ENCODE measurements around the gene CPM. TPM values are rescaled to one million over a fixed set of nuclear protein-coding genes. Genes with fewer than 3 reads are reported as not detected.

CPM gene
- total and polyA plus RNA-seq, 4 donors: 14.2 to 65.0 (median 24.0) TPM

GRCh38 chr12:68905733-68906132, 27.2 kb downstream of the CPM start:
- TF ChIP-seq FOXA1 (IDR thresholded peaks at IDR 0.05) (no peak), HNF4A (conservative IDR thresholded peaks at IDR 0.05) (no peak), JUND (IDR thresholded peaks at IDR 0.05) (no peak), HNF4G (IDR thresholded peaks at IDR 0.05) (no peak), GABPA (IDR thresholded peaks at IDR 0.05 in 1 of 2, conservative IDR thresholded peaks at IDR 0.05 in 1 of 2) (no peak), REST (IDR thresholded peaks at IDR 0.05) (no peak), TAF1 (conservative IDR thresholded peaks at IDR 0.05) (no peak)
- TF ChIP-seq, protein P1, sequence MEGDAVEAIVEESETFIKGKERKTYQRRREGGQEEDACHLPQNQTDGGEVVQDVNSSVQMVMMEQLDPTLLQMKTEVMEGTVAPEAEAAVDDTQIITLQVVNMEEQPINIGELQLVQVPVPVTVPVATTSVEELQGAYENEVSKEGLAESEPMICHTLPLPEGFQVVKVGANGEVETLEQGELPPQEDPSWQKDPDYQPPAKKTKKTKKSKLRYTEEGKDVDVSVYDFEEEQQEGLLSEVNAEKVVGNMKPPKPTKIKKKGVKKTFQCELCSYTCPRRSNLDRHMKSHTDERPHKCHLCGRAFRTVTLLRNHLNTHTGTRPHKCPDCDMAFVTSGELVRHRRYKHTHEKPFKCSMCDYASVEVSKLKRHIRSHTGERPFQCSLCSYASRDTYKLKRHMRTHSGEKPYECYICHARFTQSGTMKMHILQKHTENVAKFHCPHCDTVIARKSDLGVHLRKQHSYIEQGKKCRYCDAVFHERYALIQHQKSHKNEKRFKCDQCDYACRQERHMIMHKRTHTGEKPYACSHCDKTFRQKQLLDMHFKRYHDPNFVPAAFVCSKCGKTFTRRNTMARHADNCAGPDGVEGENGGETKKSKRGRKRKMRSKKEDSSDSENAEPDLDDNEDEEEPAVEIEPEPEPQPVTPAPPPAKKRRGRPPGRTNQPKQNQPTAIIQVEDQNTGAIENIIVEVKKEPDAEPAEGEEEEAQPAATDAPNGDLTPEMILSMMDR (IDR thresholded peaks at IDR 0.05; ENCODE audit: low read depth, low read length, missing input control): no peak
- TF ChIP-seq, protein P2, sequence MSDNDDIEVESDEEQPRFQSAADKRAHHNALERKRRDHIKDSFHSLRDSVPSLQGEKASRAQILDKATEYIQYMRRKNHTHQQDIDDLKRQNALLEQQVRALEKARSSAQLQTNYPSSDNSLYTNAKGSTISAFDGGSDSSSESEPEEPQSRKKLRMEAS (IDR thresholded peaks at IDR 0.05): no peak
- Histone ChIP-seq H3K27me3 (ENCODE audit: control insufficient read depth in 4 of 4, insufficient read depth in 4 of 4, low read length in 3 of 4) (no peaks in the 10 kb centered on the region), H3K27ac (ENCODE audit: low read depth in 1 of 2, low read length in 2 of 2) (no peak overlapping the region), H3K9me3 (ENCODE audit: control insufficient read depth in 4 of 4, low read length in 3 of 4) (no peaks in the 10 kb centered on the region), H3K36me3 (ENCODE audit: control insufficient read depth in 4 of 4, insufficient read depth in 3 of 4, low read depth in 1 of 4, low read length in 3 of 4) (no peaks in the 10 kb centered on the region), H3K4me3 (ENCODE audit: low read depth in 1 of 3, low read length in 3 of 3) (no peak overlapping the region), H3K4me1 (ENCODE audit: control insufficient read depth in 4 of 4, insufficient read depth in 4 of 4, low read length in 3 of 4) (peaks cover 0 to 11% (median 1%) of the 10 kb centered on the region in 4 donors), H3K9ac (ENCODE audit: low read depth in 1 of 2, low read length in 2 of 2) (no peak overlapping the region)
- DNase-seq (ENCODE audit: low spot score): no peak
- 97% methylated on average over 4 of the region's 4 CpGs for WGBS

- WGBS: 89% methylated on average over 4 of the region's 4 CpGs
- no peak overlapping the region for H3K27ac ChIP-seq (ENCODE audit: low read depth in 1 of 2, low read length in 2 of 2)
These were observed 28.5 kb downstream of the CPM start for GRCh38 chr12:68904351-68904962.

More at GRCh38 chr12:68904351-68904962, 28.5 kb downstream of the CPM start:
- H3K4me1 ChIP-seq (ENCODE audit: control insufficient read depth in 4 of 4, insufficient read depth in 4 of 4, low read length in 3 of 4): peaks cover 0 to 23% (median 5%) of the 10 kb centered on the region in 4 donors
- no peaks in the 10 kb centered on the region for H3K9me3 ChIP-seq (ENCODE audit: control insufficient read depth in 4 of 4, low read length in 3 of 4)
- H3K36me3 ChIP-seq (ENCODE audit: control insufficient read depth in 4 of 4, insufficient read depth in 3 of 4, low read depth in 1 of 4, low read length in 3 of 4): no peaks in the 10 kb centered on the region
- TF ChIP-seq HNF4G (IDR thresholded peaks at IDR 0.05): no peak
- TF ChIP-seq SP1 (IDR thresholded peaks at IDR 0.05): no peak
- TF ChIP-seq, protein P3, sequence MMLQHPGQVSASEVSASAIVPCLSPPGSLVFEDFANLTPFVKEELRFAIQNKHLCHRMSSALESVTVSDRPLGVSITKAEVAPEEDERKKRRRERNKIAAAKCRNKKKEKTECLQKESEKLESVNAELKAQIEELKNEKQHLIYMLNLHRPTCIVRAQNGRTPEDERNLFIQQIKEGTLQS (IDR thresholded peaks at IDR 0.05): no peak
- no peak for TF ChIP-seq EGR1 (IDR thresholded peaks at IDR 0.05; ENCODE audit: low read depth in 2 of 2)
- TF ChIP-seq YY1 (IDR thresholded peaks at IDR 0.05): no peak
- TF ChIP-seq HNF4A (conservative IDR thresholded peaks at IDR 0.05): no peak
- no peak for TF ChIP-seq FOXA2 (IDR thresholded peaks at IDR 0.05)
- TF ChIP-seq, protein P2 (IDR thresholded peaks at IDR 0.05): no peak
- TF ChIP-seq RAD21 (IDR thresholded peaks at IDR 0.05): no peak
- no peaks in the 10 kb centered on the region for H3K27me3 ChIP-seq (ENCODE audit: control insufficient read depth in 4 of 4, insufficient read depth in 4 of 4, low read length in 3 of 4)
- H3K4me3 ChIP-seq (ENCODE audit: low read depth in 1 of 3, low read length in 3 of 3): no peak overlapping the region
- DNase-seq (ENCODE audit: low spot score): no peak
- H3K9ac ChIP-seq (ENCODE audit: low read depth in 1 of 2, low read length in 2 of 2): no peak overlapping the region
